RWPE2 (cell line): Measurements from ENCODE around the gene CLIC3.

Experiments
- ATAC-seq: fragments of 200-7000 bp; cut with Tn5 transposase; 3 replicates; pipeline ENCODE4 v1.9.1; 2021; ENCODE audit warnings: low read depth
- DNase-seq: peaks from one replicate; pipeline ENCODE4 v3.0.0-alpha.2; 2020; ENCODE audit warnings: low spot score
- H3K27ac ChIP-seq: fragments of 450-650 bp; 2 replicates; pipeline ENCODE4 v1.5.1; 2017; ENCODE audit warnings: mild to moderate bottlenecking; ENCODE audit not compliant: poor library complexity, severe bottlenecking
- H3K27me3 ChIP-seq: fragments of 250-450 bp; sonication (Bioruptor Pico); 2 replicates; pipeline ENCODE4 v1.5.1; 2021; ENCODE audit warnings: mild to moderate bottlenecking, moderate library complexity; ENCODE audit not compliant: insufficient read depth, poor library complexity, severe bottlenecking
- H3K36me3 ChIP-seq: fragments of 250-450 bp; sonication (Bioruptor Pico); 2 replicates; pipeline ENCODE4 v1.5.1; 2020; ENCODE audit warnings: low read depth, mild to moderate bottlenecking, moderate library complexity
- H3K4me1 ChIP-seq: fragments of 250-450 bp; sonication (Bioruptor Pico); 2 replicates; pipeline ENCODE4 v1.5.1; 2021; ENCODE audit warnings: mild to moderate bottlenecking, moderate library complexity; ENCODE audit not compliant: insufficient read depth, poor library complexity, severe bottlenecking
- H3K4me3 ChIP-seq: fragments of 250-450 bp; sonication (Bioruptor Pico); 2 replicates; pipeline ENCODE4 v1.5.1; 2021; ENCODE audit warnings: mild to moderate bottlenecking, moderate library complexity; ENCODE audit not compliant: severe bottlenecking
- H3K9me3 ChIP-seq: fragments of 250-450 bp; sonication (Bioruptor Pico); 2 replicates; pipeline ENCODE4 v1.5.1; 2021; ENCODE audit warnings: mild to moderate bottlenecking, moderate library complexity; ENCODE audit not compliant: severe bottlenecking
- TF ChIP-seq, protein P1 (sequence below): fragments of 450-650 bp; IDR thresholded peaks from one replicate; pipeline ENCODE4 v1.5.1; 2017; ENCODE audit warnings: mild to moderate bottlenecking, moderate library complexity; ENCODE audit not compliant: poor library complexity, severe bottlenecking

Gene CLIC3

DNA sequence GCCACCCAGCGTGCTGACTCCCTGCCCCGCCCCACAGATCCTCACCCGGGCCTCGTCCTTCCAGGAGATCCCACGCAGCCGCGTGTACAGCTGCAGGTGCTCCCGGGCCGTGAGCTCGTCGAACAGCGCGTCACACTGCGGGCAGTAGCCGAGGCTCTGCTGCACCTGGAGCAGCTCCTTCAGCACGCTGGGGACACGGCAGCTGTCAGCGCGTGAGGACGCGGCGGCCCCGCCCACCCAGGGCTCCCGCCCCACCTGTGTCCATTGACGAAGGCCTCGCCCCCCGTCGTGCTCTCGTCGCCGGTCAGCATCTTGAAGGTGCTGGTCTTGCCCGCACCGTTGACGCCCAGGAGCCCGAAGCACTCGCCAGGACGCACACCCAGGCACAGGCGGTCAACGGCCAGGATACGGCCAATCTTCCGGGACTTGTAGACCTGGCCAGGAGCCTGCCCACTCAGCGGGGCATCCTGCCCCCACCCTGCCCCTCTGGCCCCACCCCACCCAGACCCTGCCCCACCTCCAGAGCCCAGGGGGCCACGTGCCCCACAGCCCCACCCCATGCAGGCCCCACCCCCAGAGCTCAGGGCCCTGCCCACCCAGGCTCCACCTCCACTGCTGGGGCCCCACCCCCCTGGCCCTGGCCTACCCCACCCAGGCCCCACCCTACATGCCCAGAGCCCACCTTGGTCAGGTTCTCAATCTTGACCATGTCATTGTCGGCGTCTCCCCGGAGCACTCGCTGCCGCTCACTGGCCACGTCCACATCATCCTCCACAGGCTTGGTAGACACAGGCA, 13.8 kb upstream of the CLIC3 start:
- Histone ChIP-seq H3K36me3 (no peaks in the 10 kb centered on the region), H3K27ac (no peak overlapping the region), H3K4me1 (no peaks in the 10 kb centered on the region), H3K4me3 (no peak overlapping the region), H3K27me3 (no peaks in the 10 kb centered on the region), H3K9me3 (no peaks in the 10 kb centered on the region)
- ATAC-seq (no peak), DNase-seq (no peak)
- TF ChIP-seq, protein P1, sequence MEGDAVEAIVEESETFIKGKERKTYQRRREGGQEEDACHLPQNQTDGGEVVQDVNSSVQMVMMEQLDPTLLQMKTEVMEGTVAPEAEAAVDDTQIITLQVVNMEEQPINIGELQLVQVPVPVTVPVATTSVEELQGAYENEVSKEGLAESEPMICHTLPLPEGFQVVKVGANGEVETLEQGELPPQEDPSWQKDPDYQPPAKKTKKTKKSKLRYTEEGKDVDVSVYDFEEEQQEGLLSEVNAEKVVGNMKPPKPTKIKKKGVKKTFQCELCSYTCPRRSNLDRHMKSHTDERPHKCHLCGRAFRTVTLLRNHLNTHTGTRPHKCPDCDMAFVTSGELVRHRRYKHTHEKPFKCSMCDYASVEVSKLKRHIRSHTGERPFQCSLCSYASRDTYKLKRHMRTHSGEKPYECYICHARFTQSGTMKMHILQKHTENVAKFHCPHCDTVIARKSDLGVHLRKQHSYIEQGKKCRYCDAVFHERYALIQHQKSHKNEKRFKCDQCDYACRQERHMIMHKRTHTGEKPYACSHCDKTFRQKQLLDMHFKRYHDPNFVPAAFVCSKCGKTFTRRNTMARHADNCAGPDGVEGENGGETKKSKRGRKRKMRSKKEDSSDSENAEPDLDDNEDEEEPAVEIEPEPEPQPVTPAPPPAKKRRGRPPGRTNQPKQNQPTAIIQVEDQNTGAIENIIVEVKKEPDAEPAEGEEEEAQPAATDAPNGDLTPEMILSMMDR: no peak

DNA sequence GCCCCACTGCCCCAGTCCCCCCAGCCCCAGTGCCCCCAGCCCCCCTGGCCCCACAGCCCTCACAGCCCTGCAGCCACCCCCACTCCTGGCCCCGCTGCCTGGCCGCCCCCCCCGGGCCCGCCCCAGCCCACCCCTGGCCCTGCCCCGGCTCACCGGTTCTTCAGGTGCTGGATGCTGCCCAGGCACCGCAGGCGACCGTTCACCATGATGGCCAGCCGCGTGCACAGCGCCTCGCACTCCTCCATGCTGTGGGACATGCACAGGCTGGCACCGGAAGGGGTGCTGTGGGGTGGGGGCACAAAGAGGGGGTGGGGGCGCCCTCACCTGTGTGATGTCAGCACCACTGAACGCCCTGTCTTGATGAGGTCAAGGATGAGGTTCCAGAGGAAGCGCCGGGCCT, 12.8 kb upstream of the CLIC3 start:
- H3K4me3 ChIP-seq: no peak overlapping the region
- no peaks in the 10 kb centered on the region for H3K27me3 ChIP-seq
- TF ChIP-seq, protein P1: no peak
- no peak overlapping the region for H3K27ac ChIP-seq
- ATAC-seq (no peak), DNase-seq (no peak)
- no peaks in the 10 kb centered on the region for H3K36me3 ChIP-seq
- H3K9me3 ChIP-seq: no peaks in the 10 kb centered on the region
- H3K4me1 ChIP-seq: no peaks in the 10 kb centered on the region

DNA sequence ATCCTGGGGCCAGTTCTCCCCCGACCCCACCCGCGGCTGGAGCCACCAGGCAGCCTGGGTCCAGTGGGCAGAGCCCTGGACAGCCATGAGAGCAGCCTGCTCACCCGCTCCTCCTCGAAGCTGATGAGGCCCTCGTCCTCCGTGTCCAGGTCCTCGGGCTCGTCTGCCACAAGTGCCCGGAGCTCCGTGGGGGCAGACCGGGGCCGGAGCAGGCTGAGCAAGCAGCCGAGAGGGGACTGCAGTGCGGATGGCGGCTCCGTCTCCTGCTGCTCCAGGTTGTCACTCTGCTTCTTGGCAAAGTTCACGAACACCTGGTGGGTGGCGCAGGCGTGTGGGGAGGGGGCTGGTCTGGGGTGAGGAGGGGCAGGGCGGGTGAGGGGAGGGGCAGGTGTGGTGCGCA, 11.9 kb upstream of the CLIC3 start:
- H3K36me3 ChIP-seq: no peaks in the 10 kb centered on the region
- H3K27ac ChIP-seq: no peak overlapping the region
- TF ChIP-seq, protein P1: no peak
- H3K27me3 ChIP-seq: no peaks in the 10 kb centered on the region
- no peak for DNase-seq
- no peaks in the 10 kb centered on the region for H3K4me1 ChIP-seq
- no peak overlapping the region for H3K4me3 ChIP-seq
- ATAC-seq: no peak
- H3K9me3 ChIP-seq: no peaks in the 10 kb centered on the region

DNA sequence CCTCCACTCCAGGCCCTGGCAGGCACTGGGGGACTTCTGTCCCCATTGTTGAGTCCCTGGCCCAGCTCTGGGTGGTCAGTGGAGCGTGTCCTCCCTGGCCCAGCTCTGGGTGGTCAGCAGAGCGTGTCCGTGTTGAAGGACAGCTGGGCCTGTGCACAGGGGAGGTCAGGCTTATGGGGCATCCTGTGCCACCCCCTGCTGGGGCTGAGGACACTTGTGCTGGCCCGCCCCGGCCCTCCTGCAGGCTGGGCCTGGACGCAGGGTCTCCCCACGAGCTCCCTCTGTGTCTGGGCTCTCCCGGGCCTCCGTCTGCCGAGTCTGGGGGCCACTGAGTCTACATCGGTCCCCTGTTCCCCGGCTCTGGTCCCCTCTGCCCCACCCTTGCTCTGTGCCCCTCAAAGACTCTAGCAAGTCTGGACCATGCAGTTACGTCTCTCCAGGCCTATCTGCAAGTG, 11.5 kb upstream of the CLIC3 start:
- Histone ChIP-seq H3K4me1 (no peaks in the 10 kb centered on the region), H3K36me3 (no peaks in the 10 kb centered on the region), H3K9me3 (no peaks in the 10 kb centered on the region), H3K4me3 (no peak overlapping the region), H3K27ac (no peak overlapping the region), H3K27me3 (no peaks in the 10 kb centered on the region)
- ATAC-seq: no peak; the same call in 2 of the 3 replicates
- no peak for DNase-seq
- TF ChIP-seq, protein P1: no peak
